GM12874 (cell line): ENCODE measurements around the gene MAP6.

ENCODE experiments used
- CTCF ChIP-seq: IDR thresholded peaks from 2 replicates; pipeline ENCODE4 v1.5.1; 2011; ENCODE audit warnings: low read depth, mild to moderate bottlenecking, control low read depth, low read length, moderate library complexity; ENCODE audit not compliant: insufficient read depth

MAP6 gene

GRCh38 chr11:75582506-75582894 lies 86.3 kb downstream of the MAP6 start:
- TF ChIP-seq CTCF = no peak

DNA sequence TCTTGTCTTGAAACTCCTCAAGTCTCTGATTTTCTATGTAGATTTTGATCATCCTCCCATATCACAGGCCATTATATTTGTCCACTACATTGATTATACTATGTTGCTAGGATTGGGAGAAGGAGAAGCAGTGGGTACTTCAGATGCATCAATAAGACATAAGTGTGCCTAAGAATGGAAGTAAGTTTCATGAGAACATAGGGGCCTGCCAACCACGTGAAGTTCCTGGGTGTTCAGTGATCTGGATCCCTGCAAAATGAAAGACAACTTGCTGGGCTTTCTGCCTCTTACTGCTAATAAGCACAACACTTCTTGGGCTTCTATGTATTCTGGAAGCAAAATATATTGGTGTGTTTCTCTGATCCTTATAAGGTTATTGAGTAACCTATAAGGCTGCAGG lies 89.0 kb downstream of the MAP6 start:
- no peak for TF ChIP-seq CTCF

DNA sequence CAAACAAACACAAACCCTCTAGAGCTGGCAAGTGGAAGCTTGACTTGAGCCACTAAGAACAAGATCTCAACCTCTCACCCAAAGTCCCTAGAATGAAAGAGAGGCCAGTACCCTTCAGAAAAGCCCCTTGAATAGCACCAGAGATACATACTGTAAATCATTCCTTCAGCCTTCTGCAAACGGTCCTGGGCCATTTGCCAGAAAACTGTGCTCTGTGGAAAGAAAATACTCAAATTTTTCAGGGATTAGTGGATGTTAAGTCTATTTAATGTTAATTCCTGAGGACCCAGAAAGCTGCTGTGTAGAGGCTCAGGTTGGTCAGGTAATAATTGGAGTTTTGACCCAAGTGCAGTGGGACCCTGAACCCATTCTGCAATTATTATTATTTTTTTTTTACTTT lies 89.9 kb downstream of the MAP6 start:
- TF ChIP-seq CTCF = no peak

GRCh38 chr11:75577207-75577606 lies 91.6 kb downstream of the MAP6 start:
- TF ChIP-seq CTCF = peak; percentile 55

GRCh38 chr11:75576499-75576918 lies 92.3 kb downstream of the MAP6 start:
- no peak for TF ChIP-seq CTCF

DNA sequence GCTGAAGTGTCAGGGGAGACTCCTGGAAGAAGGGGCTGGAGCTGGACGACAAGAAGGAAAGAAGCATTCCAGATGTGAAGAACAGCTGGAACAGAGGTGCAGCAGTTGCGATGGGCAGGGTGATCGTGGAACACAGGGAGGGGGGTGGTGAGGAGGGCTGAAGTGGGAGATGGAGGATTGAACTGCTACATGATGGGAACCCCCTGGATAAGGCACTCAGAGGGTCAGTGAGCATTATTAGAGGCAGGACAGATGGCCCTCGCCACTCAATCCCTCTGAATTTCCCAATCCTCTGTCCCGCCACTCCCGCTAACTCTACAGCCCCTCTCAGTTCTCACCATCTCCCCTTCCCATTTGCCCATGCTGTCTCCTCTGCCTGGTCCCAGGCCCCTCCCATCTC lies 92.8 kb downstream of the MAP6 start:
- TF ChIP-seq CTCF = no peak

DNA sequence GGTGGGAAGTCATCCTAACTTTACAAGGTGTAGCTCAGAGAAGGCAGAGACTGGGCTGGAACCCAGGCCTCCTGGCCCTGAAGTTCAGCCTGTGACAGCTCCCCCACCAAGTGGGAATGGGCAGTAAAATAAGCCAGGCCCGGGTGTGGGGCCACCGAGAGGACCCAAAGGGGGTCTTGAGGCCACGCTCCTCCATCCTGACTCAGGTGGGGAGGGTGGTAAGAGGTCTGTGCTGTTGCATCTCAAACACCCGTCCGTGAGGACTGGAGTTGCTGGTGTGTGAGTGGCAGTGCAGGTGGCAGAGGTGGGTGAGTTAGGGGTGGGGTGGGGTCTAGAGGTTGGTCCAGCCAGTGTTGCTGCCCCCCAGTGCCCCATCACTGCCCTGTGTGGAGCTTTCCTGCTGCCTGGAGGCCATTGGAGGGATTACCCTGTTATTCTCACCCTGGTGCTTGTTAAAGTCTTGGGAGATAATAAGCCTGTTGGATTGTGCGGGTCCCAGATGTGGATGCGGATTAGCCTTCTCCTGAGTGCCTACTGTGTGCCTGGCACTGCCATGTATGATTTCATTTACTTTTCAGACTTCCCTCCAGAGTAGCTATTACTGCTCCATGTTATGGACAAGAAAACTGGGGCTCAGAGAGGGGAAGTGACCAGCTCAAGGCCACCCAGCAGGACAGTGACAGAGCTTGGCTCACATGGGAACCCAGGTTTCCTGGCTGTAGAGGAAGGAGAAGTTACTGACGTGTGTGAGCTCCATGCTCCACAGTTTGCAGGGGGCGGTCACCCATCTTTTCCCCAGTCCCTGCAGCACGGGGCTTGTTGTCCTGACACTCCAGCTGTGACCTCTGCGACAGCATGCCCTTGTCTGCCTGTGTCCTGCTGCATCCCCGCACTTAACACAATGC lies 93.9 kb downstream of the MAP6 start:
- no peak for TF ChIP-seq CTCF
